HG03095 (cell line): ENCODE measurements around the gene SFT2D3.
A peak's percentile ranks its signal among the peaks of the same experiment; 100 is the strongest.

Experiments used
- ATAC-seq: cut with Tn5 transposase; IDR thresholded peaks from one replicate; pipeline ENCODE4 v1.9.1; 2021; ENCODE audit warnings: moderate library complexity; ENCODE audit not compliant: unreplicated experiment

Gene SFT2D3

GRCh38 chr2:127681288-127681804 is 20.0 kb upstream of the SFT2D3 start:
- ATAC-seq, result no peak

GRCh38 chr2:127681976-127682857 is 19.1 kb upstream of the SFT2D3 start:
- no peak for ATAC-seq

GRCh38 chr2:127683056-127683455 is 18.2 kb upstream of the SFT2D3 start:
- no peak for ATAC-seq

GRCh38 chr2:127683757-127684156 is 17.5 kb upstream of the SFT2D3 start:
- ATAC-seq, result no peak

- no peak for ATAC-seq
Observed at GRCh38 chr2:127685410-127686080, 15.8 kb upstream of the SFT2D3 start.

- ATAC-seq, result no peak
Observed at GRCh38 chr2:127688405-127688804, 12.9 kb upstream of the SFT2D3 start.

- no peak for ATAC-seq
Observed at GRCh38 chr2:127690696-127691095, 10.6 kb upstream of the SFT2D3 start.

GRCh38 chr2:127694986-127695385 is 6.3 kb upstream of the SFT2D3 start:
- no peak for ATAC-seq

- ATAC-seq, result no peak
Observed at GRCh38 chr2:127695491-127696472, 5.5 kb upstream of the SFT2D3 start.

- no peak for ATAC-seq
Observed at GRCh38 chr2:127697482-127698180, 3.7 kb upstream of the SFT2D3 start.

GRCh38 chr2:127698553-127699355 is 2.5 kb upstream of the SFT2D3 start:
- ATAC-seq, result no peak

- ATAC-seq, result peak; percentile 58
Observed at GRCh38 chr2:127700527-127701192, 637 bp upstream of the SFT2D3 start.

- ATAC-seq, result peak; percentile 40
Observed at GRCh38 chr2:127701651-127702394, 526 bp downstream of the SFT2D3 start.

GRCh38 chr2:127702395-127703009 is 1.2 kb downstream of the SFT2D3 start:
- ATAC-seq, result no peak

GRCh38 chr2:127703282-127703681 is 2.0 kb downstream of the SFT2D3 start:
- ATAC-seq, result no peak

- ATAC-seq, result no peak
Observed at GRCh38 chr2:127704641-127705390, 3.5 kb downstream of the SFT2D3 start.
